ENCODE data around the gene MRPS15.

The MRPS15 gene

DNA sequence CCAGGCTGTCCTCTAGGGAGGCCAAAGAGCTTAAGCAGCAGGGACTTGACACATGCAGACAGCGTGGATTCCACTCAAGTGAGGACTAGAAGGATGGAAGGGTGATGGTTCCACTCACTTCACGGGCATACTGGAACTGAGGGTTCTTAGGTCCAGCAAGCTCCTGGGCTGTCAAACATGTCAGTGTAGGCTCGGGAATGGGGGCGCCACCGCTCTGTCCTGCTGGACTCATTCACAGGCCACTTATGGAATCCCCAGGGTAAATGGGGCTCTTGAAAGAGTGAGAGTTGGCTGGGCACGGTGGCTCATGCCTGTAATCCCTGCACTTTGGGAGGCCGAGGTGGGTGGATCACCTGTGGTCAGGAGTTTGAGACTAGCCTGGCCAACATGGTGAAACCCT lies 46.2 kb upstream of the MRPS15 start:
- Histone ChIP-seq H3K9ac (ENCODE audit: low read length) (no peak overlapping the region), H3K27ac (ENCODE audit: low read length) (no peak overlapping the region), H3K4me1 (ENCODE audit: low read length) (no peaks in the 10 kb centered on the region), H3K4me3 (ENCODE audit: low read length) (no peak overlapping the region), H3K27me3 (ENCODE audit: low read depth, low read length) (peaks cover 3% of the 10 kb centered on the region; the same call in 1 of the 2 replicates), H2AFZ (ENCODE audit: low read depth, low read length) (no peak overlapping the region), H3K4me2 (ENCODE audit: low read length) (no peak overlapping the region), H3K36me3 (replicated peaks; ENCODE audit: low read depth, low read length) (no peaks in the 10 kb centered on the region), H4K20me1 (ENCODE audit: insufficient read depth, low read length) (no peaks in the 10 kb centered on the region), H3K79me2 (ENCODE audit: low read length) (no peaks in the 10 kb centered on the region), H3K9me3 (ENCODE audit: insufficient read depth, low read length) (no peaks in the 10 kb centered on the region)
- TF ChIP-seq, protein P1, sequence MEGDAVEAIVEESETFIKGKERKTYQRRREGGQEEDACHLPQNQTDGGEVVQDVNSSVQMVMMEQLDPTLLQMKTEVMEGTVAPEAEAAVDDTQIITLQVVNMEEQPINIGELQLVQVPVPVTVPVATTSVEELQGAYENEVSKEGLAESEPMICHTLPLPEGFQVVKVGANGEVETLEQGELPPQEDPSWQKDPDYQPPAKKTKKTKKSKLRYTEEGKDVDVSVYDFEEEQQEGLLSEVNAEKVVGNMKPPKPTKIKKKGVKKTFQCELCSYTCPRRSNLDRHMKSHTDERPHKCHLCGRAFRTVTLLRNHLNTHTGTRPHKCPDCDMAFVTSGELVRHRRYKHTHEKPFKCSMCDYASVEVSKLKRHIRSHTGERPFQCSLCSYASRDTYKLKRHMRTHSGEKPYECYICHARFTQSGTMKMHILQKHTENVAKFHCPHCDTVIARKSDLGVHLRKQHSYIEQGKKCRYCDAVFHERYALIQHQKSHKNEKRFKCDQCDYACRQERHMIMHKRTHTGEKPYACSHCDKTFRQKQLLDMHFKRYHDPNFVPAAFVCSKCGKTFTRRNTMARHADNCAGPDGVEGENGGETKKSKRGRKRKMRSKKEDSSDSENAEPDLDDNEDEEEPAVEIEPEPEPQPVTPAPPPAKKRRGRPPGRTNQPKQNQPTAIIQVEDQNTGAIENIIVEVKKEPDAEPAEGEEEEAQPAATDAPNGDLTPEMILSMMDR (IDR thresholded peaks at IDR 0.05; ENCODE audit: low read depth, low read length), result no peak
- no peak for TF ChIP-seq EZH2phosphoT487 (IDR thresholded peaks at IDR 0.05; ENCODE audit: low read depth)

DNA sequence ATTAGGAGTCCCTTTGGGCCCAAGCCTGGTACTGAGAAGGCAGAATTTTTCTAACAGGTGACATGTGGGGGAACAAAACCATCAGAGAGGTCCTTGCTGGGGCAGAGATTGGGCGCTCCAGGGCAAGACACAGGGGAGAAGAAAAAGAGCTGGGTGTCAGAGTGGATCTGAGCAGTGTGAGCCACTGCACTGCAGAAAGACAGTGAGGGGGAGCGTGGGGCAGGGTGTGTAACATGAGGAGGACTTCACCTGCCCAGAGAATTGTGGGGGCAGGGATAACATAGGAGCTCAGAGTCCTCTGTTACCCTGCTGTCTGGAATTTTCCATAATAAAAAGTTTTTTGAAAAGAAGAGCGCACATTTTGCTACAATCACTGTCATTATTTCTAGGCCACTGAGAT lies 44.1 kb upstream of the MRPS15 start:
- no peak overlapping the region for H3K4me2 ChIP-seq (ENCODE audit: low read length)
- TF ChIP-seq EZH2phosphoT487 (IDR thresholded peaks at IDR 0.05; ENCODE audit: low read depth), result no peak
- TF ChIP-seq, protein P1 (IDR thresholded peaks at IDR 0.05; ENCODE audit: low read depth, low read length), result no peak

DNA sequence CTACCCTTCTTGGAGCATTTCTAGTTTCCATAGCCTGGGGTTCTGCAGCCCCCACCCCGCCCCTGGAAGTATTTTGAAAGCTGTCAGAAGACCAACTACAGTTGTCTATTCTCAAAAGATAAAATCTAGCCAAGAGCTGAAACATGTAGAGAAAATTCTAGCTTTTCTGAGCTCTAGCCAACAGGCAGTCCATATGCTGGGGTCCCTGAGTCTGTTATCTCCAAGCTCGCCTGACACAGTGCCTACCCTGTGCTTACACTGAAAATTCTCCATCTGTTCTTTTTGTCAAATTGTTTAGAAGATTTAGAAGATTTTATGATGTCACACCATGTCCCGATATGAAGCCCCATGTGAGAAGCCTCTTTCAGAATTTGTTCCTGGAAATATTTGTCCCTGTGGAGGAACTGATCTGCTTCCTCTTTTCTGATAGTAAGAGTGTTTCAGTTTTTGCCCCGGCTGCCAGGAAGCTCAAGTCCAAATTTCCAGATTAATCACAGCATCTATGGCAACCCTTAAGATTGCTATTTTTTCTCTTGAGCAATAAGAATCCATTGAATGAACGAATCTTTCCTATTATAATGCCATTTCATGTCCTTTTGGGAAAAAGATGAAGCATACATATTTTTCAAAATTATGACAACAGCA lies 42.2 kb upstream of the MRPS15 start:
- peaks cover 3% of the 10 kb centered on the region; the same call in 1 of the 2 replicates for H3K27me3 ChIP-seq (ENCODE audit: low read depth, low read length)
- no peak overlapping the region for H2AFZ ChIP-seq (ENCODE audit: low read depth, low read length)
- H3K4me1 ChIP-seq (ENCODE audit: low read length), result no peaks in the 10 kb centered on the region
- no peaks in the 10 kb centered on the region for H4K20me1 ChIP-seq (ENCODE audit: insufficient read depth, low read length)
- H3K4me2 ChIP-seq (ENCODE audit: low read length), result no peak overlapping the region
- H3K79me2 ChIP-seq (ENCODE audit: low read length), result no peaks in the 10 kb centered on the region
- H3K4me3 ChIP-seq (ENCODE audit: low read length), result no peak overlapping the region
- no peak for TF ChIP-seq EZH2phosphoT487 (IDR thresholded peaks at IDR 0.05; ENCODE audit: low read depth)
- TF ChIP-seq, protein P1 (IDR thresholded peaks at IDR 0.05; ENCODE audit: low read depth, low read length), result no peak
- H3K9me3 ChIP-seq (ENCODE audit: insufficient read depth, low read length), result no peaks in the 10 kb centered on the region
- H3K36me3 ChIP-seq (replicated peaks; ENCODE audit: low read depth, low read length), result no peaks in the 10 kb centered on the region
- no peak overlapping the region for H3K9ac ChIP-seq (ENCODE audit: low read length)
- H3K27ac ChIP-seq (ENCODE audit: low read length), result no peak overlapping the region

More for the DNA sequence above, 44.1 kb upstream of the MRPS15 start:
- Histone ChIP-seq H3K4me3 (ENCODE audit: low read length) (no peak overlapping the region), H3K27me3 (ENCODE audit: low read depth, low read length) (peaks cover 3% of the 10 kb centered on the region; the same call in 1 of the 2 replicates), H3K4me1 (ENCODE audit: low read length) (no peaks in the 10 kb centered on the region), H3K27ac (ENCODE audit: low read length) (no peak overlapping the region), H3K36me3 (replicated peaks; ENCODE audit: low read depth, low read length) (no peaks in the 10 kb centered on the region), H4K20me1 (ENCODE audit: insufficient read depth, low read length) (no peaks in the 10 kb centered on the region), H2AFZ (ENCODE audit: low read depth, low read length) (no peak overlapping the region), H3K79me2 (ENCODE audit: low read length) (no peaks in the 10 kb centered on the region), H3K9ac (ENCODE audit: low read length) (no peak overlapping the region), H3K9me3 (ENCODE audit: insufficient read depth, low read length) (no peaks in the 10 kb centered on the region)

DNA sequence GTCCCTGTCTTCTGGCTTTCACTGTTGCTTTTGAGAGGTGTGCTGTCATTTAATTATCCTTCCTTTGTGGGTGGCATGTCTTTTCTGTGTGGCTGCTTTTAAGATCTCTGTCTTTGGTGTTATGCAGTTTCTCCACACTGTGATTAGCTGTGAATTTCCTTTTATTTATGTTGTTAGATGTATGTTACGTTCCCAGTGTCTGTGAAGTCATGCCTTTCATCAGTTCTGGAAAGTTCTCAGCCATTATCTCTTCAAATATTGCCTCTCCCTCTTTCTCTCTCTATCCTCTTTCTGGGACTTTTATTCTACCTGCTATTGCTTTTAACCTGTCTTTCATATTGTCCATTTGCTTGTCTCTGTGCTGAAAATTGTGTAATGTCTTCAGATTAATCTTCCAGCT lies 39.5 kb upstream of the MRPS15 start:
- Histone ChIP-seq H3K79me2 (ENCODE audit: low read length) (no peaks in the 10 kb centered on the region), H4K20me1 (ENCODE audit: insufficient read depth, low read length) (no peaks in the 10 kb centered on the region), H3K36me3 (replicated peaks; ENCODE audit: low read depth, low read length) (no peaks in the 10 kb centered on the region), H3K27ac (ENCODE audit: low read length) (no peak overlapping the region), H3K9me3 (ENCODE audit: insufficient read depth, low read length) (no peaks in the 10 kb centered on the region), H3K27me3 (ENCODE audit: low read depth, low read length) (peaks cover 3% of the 10 kb centered on the region; the same call in 1 of the 2 replicates), H3K9ac (ENCODE audit: low read length) (no peak overlapping the region), H3K4me2 (ENCODE audit: low read length) (no peak overlapping the region), H3K4me3 (ENCODE audit: low read length) (no peak overlapping the region), H3K4me1 (ENCODE audit: low read length) (no peaks in the 10 kb centered on the region), H2AFZ (ENCODE audit: low read depth, low read length) (no peak overlapping the region)
- no peak for TF ChIP-seq EZH2phosphoT487 (IDR thresholded peaks at IDR 0.05; ENCODE audit: low read depth)
- TF ChIP-seq, protein P1 (IDR thresholded peaks at IDR 0.05; ENCODE audit: low read depth, low read length), result no peak
